GM21381 (cell line): ENCODE data around the gene FRAS1.
"Not testable (repeated sequence)": the region's sequence is repeated elsewhere in the genome, so short reads cannot be mapped to it uniquely, and the experiment has no call there.

Experiments
- ATAC-seq: cut with Tn5 transposase; IDR thresholded peaks from one replicate; pipeline ENCODE4 v1.9.1; 2021; ENCODE audit warnings: mild to moderate bottlenecking, moderate library complexity; ENCODE audit not compliant: unreplicated experiment

Gene FRAS1

GRCh38 chr4:78482281-78482680, 425.2 kb downstream of the FRAS1 start:
- ATAC-seq: no peak

- ATAC-seq: no peak
Measured at GRCh38 chr4:78483811-78484210, 426.7 kb downstream of the FRAS1 start.

DNA sequence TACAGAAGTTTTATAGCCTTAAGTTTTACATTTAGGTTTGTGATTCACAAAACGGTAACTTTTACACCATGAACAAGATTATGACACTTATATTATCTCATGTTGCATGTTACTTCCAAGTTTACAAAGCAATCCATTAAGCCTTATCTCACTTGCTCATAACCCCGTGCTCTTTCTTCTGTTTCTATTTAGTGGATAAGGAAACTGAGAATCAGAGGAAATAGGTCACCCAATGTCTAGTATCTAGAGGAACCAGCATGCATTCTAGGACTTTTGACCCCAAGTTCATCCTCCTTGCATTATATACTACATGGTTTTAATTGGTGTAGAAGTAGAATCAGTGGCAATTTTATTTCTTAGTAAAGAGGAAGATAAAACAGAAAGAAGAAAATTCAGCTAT, 427.5 kb downstream of the FRAS1 start:
- no peak for ATAC-seq

- no peak for ATAC-seq
Measured at GRCh38 chr4:78493731-78494130, 436.6 kb downstream of the FRAS1 start.

- ATAC-seq: no peak
Measured at GRCh38 chr4:78496021-78496643, 439.0 kb downstream of the FRAS1 start.

GRCh38 chr4:78506260-78506659, 449.1 kb downstream of the FRAS1 start:
- ATAC-seq: not testable (repeated sequence)

DNA sequence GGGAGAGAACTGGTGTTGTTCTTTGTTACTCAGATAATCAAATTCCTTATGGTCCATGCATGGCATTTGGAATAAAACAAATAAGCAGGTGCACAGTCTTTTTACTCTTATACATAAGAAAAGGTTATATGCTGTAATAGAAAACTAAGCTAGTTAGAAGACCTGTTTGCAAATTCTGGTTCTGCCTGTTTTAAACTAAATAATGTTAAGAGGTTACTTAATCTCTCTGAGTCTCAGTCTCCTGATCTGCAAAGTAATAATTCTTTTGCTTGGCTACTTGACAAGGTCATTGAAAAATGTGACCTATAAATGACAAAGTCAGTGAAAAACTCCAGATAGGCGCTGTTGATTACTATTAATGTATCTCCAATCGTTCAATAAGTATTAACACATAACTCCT, 451.9 kb downstream of the FRAS1 start:
- ATAC-seq: no peak

DNA sequence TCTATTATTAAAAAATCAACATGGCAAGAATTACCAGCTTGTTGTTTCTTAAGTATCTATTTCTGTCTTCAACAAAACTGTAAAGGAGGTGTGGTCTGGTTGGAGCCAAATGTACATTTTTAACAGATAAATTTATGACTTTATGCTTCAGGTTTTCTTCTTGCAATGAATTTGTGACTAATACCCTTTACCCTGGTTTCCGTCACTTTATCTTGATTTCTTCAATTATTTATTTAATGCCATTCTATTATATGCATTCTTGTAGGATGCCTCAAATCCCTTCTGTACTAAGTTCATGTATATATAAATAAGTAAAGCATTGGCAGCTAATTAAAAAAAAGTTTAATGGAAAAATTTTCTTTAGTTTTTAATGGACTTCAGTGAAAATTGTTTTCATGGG, 453.0 kb downstream of the FRAS1 start:
- no peak for ATAC-seq

GRCh38 chr4:78510681-78511080, 453.6 kb downstream of the FRAS1 start:
- no peak for ATAC-seq

DNA sequence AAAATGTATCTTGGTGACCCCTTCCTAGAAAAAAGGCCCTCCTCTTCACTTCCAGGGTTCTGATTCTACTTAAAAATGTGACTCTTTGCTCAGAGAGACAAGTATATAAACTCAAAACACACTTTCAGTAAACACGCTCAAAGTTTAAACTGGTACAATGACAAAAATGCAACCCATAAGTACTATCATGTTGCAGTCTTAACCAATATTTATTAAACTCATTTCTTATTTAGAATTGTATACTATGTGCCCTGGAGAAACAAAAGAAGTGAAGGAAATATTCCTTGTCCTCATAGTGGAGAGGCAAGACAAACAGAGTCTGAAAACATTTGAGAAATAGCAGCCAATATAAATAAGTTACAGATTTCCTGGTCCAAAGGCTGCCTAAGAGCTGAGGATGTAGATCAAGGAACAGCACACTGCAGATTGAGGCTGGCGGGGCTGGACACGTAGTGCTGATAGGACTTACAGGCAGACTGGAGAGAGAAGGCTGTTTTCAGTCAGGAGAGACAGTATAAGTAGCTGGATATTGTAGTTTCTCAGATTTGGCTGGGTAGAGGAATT, 455.3 kb downstream of the FRAS1 start:
- no peak for ATAC-seq

- no peak for ATAC-seq
Measured at GRCh38 chr4:78513411-78513975, 456.4 kb downstream of the FRAS1 start.

DNA sequence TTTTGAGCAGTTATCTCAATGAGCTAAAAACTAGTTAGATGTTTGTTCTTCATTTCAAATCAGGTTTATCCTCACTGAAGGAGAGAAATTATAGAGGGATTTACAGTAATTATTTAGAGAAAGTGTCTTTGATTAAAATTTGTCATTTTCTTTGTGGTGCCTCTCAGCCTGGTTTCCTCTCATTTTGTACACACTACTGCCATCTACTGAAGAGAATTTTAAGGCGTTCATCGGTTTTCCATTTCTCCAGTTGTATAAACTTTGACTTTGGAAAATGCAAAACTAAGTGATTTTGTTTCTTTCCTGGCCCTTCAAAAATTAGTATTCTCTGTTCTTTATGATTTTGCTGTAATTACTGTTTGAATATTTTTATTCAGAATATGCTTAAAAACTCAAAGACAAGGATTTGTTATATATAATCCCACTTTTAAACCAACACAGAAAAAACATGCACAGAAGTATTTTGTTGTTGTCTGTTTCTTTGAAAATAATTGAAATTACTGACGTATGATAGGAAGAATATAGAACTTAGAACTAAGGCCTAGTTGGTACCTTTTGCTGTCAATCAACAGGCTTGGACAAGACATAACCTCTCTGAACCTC, 460.0 kb downstream of the FRAS1 start:
- no peak for ATAC-seq

GRCh38 chr4:78518561-78518960, 461.4 kb downstream of the FRAS1 start:
- no peak for ATAC-seq

GRCh38 chr4:78519962-78520361, 462.8 kb downstream of the FRAS1 start:
- no peak for ATAC-seq

DNA sequence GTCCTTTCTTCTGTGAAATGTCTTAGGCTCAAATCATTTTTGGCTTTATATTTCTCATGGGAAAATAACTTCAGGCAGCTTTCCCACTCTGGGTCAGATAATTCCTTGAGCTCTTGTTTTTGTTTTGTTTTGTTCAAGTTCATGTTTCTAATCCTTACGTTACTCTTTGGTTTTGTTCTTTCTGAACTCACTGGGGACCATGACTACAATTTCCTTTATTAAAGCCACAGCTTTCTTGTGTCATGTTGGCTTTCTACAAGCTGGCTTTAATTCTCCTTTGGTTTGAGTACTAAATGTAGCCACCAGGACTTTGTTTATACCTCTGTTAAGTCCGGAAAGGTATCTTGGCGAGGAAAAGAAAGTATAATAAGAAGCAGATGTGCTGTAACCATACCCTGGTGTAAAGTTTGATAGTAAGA, 463.7 kb downstream of the FRAS1 start:
- ATAC-seq: no peak

GRCh38 chr4:78524009-78524408, 466.9 kb downstream of the FRAS1 start:
- no peak for ATAC-seq

DNA sequence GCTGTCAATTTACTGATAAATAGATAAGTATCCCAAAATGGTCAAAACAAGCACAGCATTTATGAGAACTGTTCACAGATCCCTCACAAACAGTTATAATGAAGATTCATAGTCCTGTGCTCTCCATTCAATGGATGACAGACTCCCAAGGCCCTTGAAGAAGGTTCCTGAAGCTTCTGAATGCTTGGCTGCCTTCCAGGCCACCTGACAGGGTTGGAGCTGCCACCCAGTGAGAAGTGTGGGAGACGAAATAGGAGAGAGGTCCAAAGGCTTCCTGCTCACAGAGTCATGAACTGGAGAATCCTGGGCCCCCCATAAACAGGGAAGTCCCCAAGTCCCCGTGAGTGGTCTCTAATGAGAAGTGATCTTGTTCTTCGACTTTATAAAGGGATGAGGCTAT, 468.4 kb downstream of the FRAS1 start:
- no peak for ATAC-seq

GRCh38 chr4:78527103-78527502, 470.0 kb downstream of the FRAS1 start:
- no peak for ATAC-seq

DNA sequence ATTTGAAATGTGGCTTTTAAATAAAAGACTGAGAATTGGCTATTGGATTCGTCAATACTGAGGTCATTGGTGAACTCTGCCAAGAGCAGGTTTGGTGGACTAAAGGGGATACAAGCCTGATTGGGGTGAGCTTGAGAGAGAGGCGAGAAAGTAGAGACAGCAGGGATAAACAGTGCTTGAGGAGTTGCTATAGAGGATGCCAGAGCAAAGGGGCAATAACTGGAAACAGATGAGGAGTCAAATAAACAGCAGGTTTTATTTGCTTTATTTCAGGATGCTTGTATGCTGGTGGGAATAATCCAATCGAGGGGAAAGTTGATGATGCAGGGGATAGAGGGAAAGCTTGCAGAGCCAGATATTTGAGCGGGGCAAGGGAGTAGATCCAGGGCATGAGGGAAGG, 470.4 kb downstream of the FRAS1 start:
- no peak for ATAC-seq

- ATAC-seq: no peak
Measured at GRCh38 chr4:78528327-78528726, 471.2 kb downstream of the FRAS1 start.

DNA sequence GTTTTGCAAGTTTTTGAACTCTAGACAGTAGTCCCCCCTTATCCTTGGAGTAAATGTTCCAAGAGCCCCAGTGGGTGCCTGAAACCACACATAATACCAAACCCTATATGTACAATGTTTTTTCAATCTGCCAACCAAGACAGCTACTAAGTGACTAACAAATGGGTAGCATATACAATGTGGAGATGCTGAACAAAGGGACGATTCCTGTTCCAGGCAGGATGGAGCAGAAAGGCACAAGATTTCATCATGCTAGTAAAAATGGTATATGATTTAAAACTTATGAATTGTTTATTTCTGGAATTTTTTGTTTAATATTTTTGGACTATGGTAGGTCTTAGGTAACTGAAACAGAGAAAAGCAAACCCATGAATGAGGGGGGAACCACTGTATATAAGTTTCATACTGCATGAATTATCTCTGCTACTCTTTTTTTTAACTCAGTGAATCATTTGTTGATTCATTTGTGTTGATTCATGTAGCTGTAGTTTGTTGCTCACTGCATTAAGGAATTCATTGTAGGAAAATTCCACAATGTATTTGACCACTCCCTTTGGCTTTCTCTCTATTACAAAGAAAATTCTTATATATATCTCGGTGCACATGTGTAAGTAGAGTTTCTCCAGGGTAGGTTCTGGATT, 472.6 kb downstream of the FRAS1 start:
- no peak for ATAC-seq

DNA sequence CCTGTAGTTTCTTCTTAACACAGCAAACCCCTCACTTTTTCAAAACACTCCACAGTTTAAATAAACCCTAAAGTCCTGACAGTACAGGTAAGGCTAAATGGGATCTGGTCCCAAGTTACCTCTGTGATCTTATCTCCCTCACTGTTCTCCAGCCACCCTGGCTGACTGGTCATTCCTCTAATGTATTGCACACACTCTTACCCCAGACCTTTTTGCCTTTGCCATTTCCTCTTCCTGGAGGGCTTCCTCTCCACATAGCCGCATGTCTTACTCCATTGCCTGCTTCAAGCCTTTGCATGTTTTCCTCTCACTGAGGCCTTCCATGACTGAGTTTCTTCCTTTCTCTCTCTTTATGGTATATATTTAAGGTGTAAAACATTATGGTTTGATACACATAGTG, 474.9 kb downstream of the FRAS1 start:
- ATAC-seq: no peak
